Astrocyte of the cerebellum (primary cell): ENCODE data around the gene FDPS.

Source experiments
- DNase-seq: peaks from one replicate; pipeline ENCODE4 v3.0.0-alpha.2; 2011; ENCODE audit warnings: low read depth
- H3K4me3 ChIP-seq: 2 replicates; pipeline ENCODE4 v1.5.1; 2011; ENCODE audit warnings: mild to moderate bottlenecking, low read depth, low read length, moderate library complexity
- in situ Hi-C: cut with HindIII; loops from 2 replicates; pipeline ENCODE4 v1.10.0; 2017; ENCODE audit warnings: low sequenced_read_pairs
- TF ChIP-seq, protein P1 (sequence below): IDR thresholded peaks from 2 replicates; pipeline ENCODE4 v1.5.1; 2012; ENCODE audit warnings: low read length, low read depth, moderate library complexity, mild to moderate bottlenecking; ENCODE audit errors: missing control alignments

Gene FDPS

DNA sequence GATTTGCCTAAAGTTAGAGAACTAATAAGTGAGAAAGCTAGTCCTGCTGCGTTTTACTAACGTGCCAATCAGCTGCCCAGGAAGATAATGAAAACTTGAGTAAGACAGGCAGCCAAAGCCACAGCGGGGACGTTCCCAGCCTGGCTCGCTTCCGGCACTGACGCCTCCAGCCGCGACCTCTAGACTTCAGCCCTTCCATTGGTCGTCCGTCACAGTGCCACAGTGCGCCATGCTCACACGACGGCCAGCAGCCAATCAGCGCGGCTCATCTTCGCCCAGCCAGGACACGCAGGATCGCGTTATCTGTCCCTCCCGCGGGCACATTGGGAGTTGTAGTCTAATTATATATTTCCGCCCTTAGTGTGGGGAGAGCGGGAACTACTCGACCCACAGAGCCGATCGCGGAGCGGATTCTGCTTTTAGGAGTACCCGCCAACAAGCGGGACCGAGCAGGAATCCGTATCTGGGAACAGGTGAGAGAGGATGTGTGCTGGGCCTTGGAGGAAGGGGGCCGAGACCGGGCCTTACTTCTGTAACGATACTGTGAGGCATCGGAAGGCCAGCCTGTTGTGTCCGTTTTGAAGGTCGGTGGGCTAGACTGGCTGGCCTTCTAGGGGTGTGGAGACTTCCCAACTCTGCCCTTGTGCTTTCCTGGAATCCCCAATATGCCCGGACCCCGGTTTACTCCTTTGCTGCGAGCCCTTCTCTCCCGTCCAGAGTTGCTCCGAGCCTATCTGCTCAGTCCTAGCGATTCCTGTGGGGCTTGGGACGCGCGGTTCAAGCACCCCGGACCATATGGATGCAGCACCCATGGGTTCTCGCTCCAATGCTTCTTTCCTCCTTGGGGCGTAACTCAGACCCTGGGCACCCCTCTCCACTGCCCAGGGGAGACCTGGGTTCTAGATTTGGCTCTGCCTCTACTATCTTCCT is at the start of gene FDPS:
Gene FDPS (plus strand): TSS at position 374 of the 930 bp plus-strand sequence. CDS start 924 bp downstream, outside the sequence.
- TF ChIP-seq, protein P1, sequence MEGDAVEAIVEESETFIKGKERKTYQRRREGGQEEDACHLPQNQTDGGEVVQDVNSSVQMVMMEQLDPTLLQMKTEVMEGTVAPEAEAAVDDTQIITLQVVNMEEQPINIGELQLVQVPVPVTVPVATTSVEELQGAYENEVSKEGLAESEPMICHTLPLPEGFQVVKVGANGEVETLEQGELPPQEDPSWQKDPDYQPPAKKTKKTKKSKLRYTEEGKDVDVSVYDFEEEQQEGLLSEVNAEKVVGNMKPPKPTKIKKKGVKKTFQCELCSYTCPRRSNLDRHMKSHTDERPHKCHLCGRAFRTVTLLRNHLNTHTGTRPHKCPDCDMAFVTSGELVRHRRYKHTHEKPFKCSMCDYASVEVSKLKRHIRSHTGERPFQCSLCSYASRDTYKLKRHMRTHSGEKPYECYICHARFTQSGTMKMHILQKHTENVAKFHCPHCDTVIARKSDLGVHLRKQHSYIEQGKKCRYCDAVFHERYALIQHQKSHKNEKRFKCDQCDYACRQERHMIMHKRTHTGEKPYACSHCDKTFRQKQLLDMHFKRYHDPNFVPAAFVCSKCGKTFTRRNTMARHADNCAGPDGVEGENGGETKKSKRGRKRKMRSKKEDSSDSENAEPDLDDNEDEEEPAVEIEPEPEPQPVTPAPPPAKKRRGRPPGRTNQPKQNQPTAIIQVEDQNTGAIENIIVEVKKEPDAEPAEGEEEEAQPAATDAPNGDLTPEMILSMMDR = no peak
- peak; percentile 97 for DNase-seq
- in situ Hi-C loops = no loop called here
- peak within 1 kb of the TSS; percentile 69 for H3K4me3 ChIP-seq

GRCh38 chr1:155260276-155260675 is 48.4 kb upstream of the FDPS start:
- DNase-seq = no peak
- H3K4me3 ChIP-seq = no peak overlapping the region
- in situ Hi-C loops = no loop called here
- TF ChIP-seq, protein P1 = no peak

GRCh38 chr1:155261493-155261851 is 47.2 kb upstream of the FDPS start:
- in situ Hi-C loops = no loop called here
- H3K4me3 ChIP-seq = peak overlapping the region; percentile 93
- TF ChIP-seq, protein P1 = no peak
- DNase-seq = no peak

DNA sequence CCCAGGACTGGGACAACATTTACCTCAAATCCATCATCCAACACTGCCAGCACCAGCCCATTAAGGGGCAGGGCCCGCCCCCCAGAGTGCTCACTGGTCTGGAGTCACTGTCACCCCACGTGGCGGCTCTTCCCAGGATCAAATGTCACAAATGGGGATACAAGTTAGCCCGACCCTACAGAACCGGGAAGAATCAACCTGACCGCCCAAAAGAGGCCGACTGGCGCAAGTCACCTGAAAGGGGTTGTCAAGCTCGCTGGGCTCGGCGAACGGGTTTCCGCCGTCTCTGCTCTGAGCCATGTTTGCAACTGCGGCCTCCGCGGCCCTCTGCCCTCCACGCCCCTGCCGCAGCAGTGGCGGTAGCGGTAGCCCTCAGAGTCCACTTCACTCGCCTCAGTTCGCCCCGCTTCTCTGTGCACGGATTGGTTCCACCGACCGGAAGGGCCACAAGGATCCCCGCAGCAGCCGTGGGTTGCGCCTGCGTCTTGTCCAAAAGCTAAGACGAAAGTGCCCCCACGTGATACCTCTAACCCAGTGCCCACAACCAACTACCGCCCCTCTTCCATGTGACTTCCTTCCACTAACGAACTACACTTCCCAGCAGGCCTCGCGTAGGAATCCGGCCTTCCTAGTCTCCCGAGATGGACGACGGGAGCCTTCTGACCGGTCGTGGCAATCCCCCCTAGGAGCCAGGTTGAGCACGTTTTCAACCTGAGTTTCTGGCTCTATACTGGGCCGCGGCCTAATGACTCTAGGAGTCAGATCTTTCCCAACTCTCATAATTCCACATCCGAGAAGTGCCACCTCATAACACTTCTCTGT is 46.6 kb upstream of the FDPS start, which contains the start of gene SCAMP3:
Gene SCAMP3 (minus strand): TSS at position 509 of the 822 bp plus-strand sequence. CDS start 209 bp downstream, at position 300.
- DNase-seq = peak; percentile 98
- TF ChIP-seq, protein P1 = no peak
- in situ Hi-C loops = no loop called here
- peak within 1 kb of the TSS; percentile 93 for H3K4me3 ChIP-seq

DNA sequence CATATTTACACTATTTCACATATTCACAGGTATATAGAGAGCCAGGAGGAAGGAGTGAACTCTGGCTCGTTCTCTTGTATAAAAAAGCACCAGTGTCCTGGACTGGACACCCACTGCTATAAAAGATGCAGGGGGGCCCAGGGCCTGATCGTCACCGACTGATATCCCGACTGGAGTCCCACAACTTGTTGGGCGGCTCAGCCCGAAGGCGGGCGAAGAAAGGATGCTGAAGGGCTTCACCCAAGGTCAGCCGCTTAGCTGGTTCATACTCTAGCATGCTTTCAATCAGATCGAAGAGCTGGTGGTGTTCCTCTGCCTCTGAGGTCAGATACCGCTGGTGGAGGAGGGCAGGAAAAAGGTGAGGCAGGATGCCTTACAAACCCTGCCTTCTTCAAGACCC is 45.6 kb upstream of the FDPS start:
- no peak for DNase-seq
- TF ChIP-seq, protein P1 = no peak
- H3K4me3 ChIP-seq = no peak overlapping the region
- in situ Hi-C loops = no loop called here

DNA sequence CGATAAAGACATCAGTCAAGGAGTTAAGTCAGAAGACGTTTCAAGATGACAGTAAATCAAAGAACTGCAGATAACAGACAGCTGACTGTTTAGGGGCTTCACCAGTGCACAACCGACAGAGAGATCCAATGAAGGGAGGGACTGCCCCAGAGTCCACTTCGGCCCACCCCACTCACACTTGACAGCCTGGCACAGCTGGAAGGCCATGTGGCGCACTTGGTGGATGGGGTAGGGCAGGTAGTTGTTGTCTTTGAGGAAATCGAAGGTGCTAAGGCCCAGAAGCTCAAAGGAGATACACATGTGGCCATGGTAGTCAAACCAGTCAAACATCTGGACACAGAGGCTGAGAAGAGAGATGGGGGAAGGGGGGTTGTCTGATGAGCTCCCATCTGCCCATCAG is 42.1 kb upstream of the FDPS start:
- TF ChIP-seq, protein P1 = no peak
- in situ Hi-C loops = no loop called here
- no peak for DNase-seq
- no peak overlapping the region for H3K4me3 ChIP-seq
